C4-2B (cell line): ENCODE results near the gene SLC41A1.

Experiments used
- CTCF ChIP-seq: fragments of 450-650 bp; conservative IDR thresholded peaks from 2 replicates; pipeline ENCODE4 v1.5.1; 2017; ENCODE audit warnings: mild to moderate bottlenecking
- ZFX ChIP-seq: fragments of 450-650 bp; IDR thresholded peaks from 2 replicates; pipeline ENCODE4 v1.6.1; 2017

- TF ChIP-seq CTCF: no peak; the same call in 1 of the 2 replicates
- no peak for TF ChIP-seq ZFX
Observed at GRCh38 chr1:205810448-205811157, 2.4 kb downstream of the SLC41A1 start.
